ENCODE measurements around the gene SLC35B1. TPM values are rescaled to one million over a fixed set of nuclear protein-coding genes. Genes with fewer than 3 reads are reported as not detected.

The SLC35B1 gene
- total and polyA plus RNA-seq, 2 experiments from 2014 or later: 98.1 to 99.8 TPM

DNA sequence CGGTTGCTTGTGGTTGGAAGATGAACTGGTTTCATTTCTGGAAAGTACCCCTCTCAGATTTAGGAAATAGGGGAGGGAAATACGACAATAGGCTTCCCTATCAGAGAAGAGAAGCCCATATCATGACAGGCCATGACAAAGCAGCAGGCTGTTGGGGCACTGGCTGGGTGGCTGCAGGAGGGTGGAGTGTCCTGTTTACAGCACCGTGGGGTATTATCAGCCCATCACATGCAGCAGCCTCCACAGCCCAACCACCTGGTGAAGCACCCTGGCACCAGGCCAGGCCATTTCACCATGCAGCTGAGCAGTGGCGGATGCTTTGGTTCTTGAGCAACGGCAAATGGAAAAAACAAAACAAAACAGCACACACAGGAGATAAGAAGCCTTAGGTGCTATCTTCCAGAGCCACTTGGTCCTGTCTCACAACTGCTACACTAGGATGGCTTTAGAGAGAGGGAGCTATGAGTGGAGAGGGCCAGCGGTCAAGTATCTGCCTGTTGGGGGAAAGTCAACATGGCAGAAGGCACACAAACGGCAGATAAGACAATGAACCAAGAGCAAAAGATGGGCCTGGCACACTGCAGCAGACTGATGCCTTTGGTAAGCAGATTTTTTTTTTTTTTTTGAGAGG, 32.0 kb upstream of the SLC35B1 start:
- H3K27me3 ChIP-seq: no peaks in the 10 kb centered on the region
- WGBS (ENCODE audit: low lambda C conversion rate, missing lambda C conversion rate): 79% methylated on average over 7 of the region's 7 CpGs
- no peaks in the 10 kb centered on the region for H3K4me1 ChIP-seq (ENCODE audit: insufficient read depth)
- peaks cover 12% of the 10 kb centered on the region for H3K79me2 ChIP-seq
- H3K4me3 ChIP-seq: no peak overlapping the region
- H3K9me2 ChIP-seq (replicated peaks; ENCODE audit: insufficient read depth): no peaks in the 10 kb centered on the region
- H3K36me3 ChIP-seq (replicated peaks; ENCODE audit: insufficient read depth, low read depth): no peaks in the 10 kb centered on the region
- no peaks in the 10 kb centered on the region for H4K20me1 ChIP-seq (ENCODE audit: insufficient read depth, poor library complexity, severe bottlenecking)
- no peak overlapping the region for H2AFZ ChIP-seq
- H3K27ac ChIP-seq: no peak overlapping the region
- no peaks in the 10 kb centered on the region for H3K9me3 ChIP-seq (ENCODE audit: low read depth)
- DNase-seq (ENCODE audit: low spot score): peak; percentile 70
- TF ChIP-seq EZH2 (IDR thresholded peaks at IDR 0.05; ENCODE audit: borderline replicate concordance): no peak
- no peak for TF ChIP-seq EZH2phosphoT487 (IDR thresholded peaks at IDR 0.05; ENCODE audit: low read depth, severe bottlenecking, unreplicated experiment)
- TF ChIP-seq CTCF (IDR thresholded peaks at IDR 0.05; ENCODE audit: poor library complexity): no peak
- H3K4me2 ChIP-seq: no peak overlapping the region

GRCh38 chr17:49738456-49739163, 30.8 kb upstream of the SLC35B1 start:
- Histone ChIP-seq H3K36me3 (replicated peaks; ENCODE audit: insufficient read depth, low read depth) (no peaks in the 10 kb centered on the region), H3K4me2 (no peak overlapping the region), H3K79me2 (peaks cover 12% of the 10 kb centered on the region), H2AFZ (no peak overlapping the region), H3K27me3 (no peaks in the 10 kb centered on the region), H3K9me3 (ENCODE audit: low read depth) (no peaks in the 10 kb centered on the region), H3K4me1 (ENCODE audit: insufficient read depth) (no peaks in the 10 kb centered on the region), H3K4me3 (no peak overlapping the region), H3K27ac (no peak overlapping the region), H3K9me2 (replicated peaks; ENCODE audit: insufficient read depth) (no peaks in the 10 kb centered on the region), H4K20me1 (ENCODE audit: insufficient read depth, poor library complexity, severe bottlenecking) (no peaks in the 10 kb centered on the region)
- DNase-seq (ENCODE audit: low spot score): no peak
- no peak for TF ChIP-seq EZH2 (IDR thresholded peaks at IDR 0.05; ENCODE audit: borderline replicate concordance)
- no peak for TF ChIP-seq EZH2phosphoT487 (IDR thresholded peaks at IDR 0.05; ENCODE audit: low read depth, severe bottlenecking, unreplicated experiment)
- TF ChIP-seq CTCF (IDR thresholded peaks at IDR 0.05; ENCODE audit: poor library complexity): no peak
- 96% methylated on average over 5 of the region's 5 CpGs for WGBS (ENCODE audit: low lambda C conversion rate, missing lambda C conversion rate)

DNA sequence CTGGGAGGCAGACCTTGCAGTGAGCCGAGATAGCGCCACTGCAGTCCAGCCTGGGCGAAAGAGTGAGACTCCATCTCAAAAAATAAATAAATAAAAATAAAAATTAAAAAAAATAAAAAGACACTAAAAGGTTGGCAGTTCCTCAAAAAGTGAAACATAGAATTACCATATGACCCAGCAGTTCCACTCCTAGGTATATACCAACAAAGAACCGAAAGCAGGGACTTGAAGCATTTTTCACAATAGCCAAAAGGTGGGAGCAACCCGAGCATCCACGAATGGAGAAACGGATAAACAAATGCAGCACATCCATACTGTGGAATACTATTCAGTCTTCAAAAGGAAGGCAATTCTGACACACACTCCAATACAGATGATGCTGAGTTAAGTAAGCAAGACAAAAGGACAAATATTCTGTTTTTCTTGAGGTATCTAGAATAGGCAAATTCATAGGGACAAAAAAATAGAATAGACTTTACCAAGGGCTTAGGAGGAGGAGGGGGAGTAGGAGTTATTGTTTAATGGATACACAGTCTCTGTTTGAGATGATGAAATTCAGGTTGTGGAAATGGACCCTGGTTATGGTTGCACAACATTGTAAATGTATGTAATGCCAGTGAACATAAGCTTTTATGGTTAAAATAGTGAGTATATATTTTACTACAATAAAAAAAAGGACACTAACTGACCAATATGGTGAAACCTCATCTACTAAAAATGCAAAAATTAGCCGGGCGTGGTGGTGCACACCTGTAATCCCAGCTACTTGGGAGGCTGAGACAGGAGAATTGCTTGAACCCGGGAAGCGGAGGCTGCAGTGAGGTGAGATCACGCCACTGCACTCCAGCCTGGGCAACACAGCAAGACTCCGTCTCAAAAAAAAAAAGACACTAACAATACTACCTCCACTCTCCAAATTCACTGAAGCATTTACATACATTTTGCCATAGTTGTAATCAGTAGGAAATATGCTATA, 27.0 kb upstream of the SLC35B1 start:
- Histone ChIP-seq H3K4me3 (no peak overlapping the region), H3K36me3 (replicated peaks; ENCODE audit: insufficient read depth, low read depth) (no peaks in the 10 kb centered on the region), H3K27ac (no peak overlapping the region), H3K4me2 (no peak overlapping the region), H4K20me1 (ENCODE audit: insufficient read depth, poor library complexity, severe bottlenecking) (no peaks in the 10 kb centered on the region), H3K27me3 (no peaks in the 10 kb centered on the region), H3K9me3 (ENCODE audit: low read depth) (no peaks in the 10 kb centered on the region), H3K4me1 (ENCODE audit: insufficient read depth) (no peaks in the 10 kb centered on the region), H3K9me2 (replicated peaks; ENCODE audit: insufficient read depth) (no peaks in the 10 kb centered on the region), H3K79me2 (peaks cover 3% of the 10 kb centered on the region), H2AFZ (no peak overlapping the region)
- TF ChIP-seq CTCF (IDR thresholded peaks at IDR 0.05; ENCODE audit: poor library complexity): no peak
- no peak for TF ChIP-seq EZH2 (IDR thresholded peaks at IDR 0.05; ENCODE audit: borderline replicate concordance)
- TF ChIP-seq EZH2phosphoT487 (IDR thresholded peaks at IDR 0.05; ENCODE audit: low read depth, severe bottlenecking, unreplicated experiment): no peak
- WGBS (ENCODE audit: low lambda C conversion rate, missing lambda C conversion rate): 97% methylated on average over 13 of the region's 13 CpGs
- DNase-seq (ENCODE audit: low spot score): no peak
